DMS114 treated with DMSO at 0.1 percent for 48 hours (cell line): ENCODE results near the gene EDA.
"Not testable (repeated sequence)": the region's sequence is repeated elsewhere in the genome, so short reads cannot be mapped to it uniquely, and the experiment has no call there.

Experiments used
- DNase-seq: peaks from one replicate; lab custom pipeline; 2025; ENCODE audit not compliant: unreplicated experiment; lab: John Stamatoyannopoulos, UW

EDA gene

GRCh38 chrX:69948276-69948797 is 332.4 kb downstream of the EDA start:
- DNase-seq = no peak

- no peak for DNase-seq
These were observed 335.8 kb downstream of the EDA start for GRCh38 chrX:69951753-69952152.

- no peak for DNase-seq
These were observed 343.8 kb downstream of the EDA start for GRCh38 chrX:69959712-69960111.

GRCh38 chrX:69961365-69962072 is 345.6 kb downstream of the EDA start:
- DNase-seq = no peak

GRCh38 chrX:69968950-69969349 is 353.0 kb downstream of the EDA start:
- no peak for DNase-seq

GRCh38 chrX:69969460-69969859 is 353.5 kb downstream of the EDA start:
- no peak for DNase-seq

GRCh38 chrX:69987691-69988090 is 371.8 kb downstream of the EDA start:
- no peak for DNase-seq

GRCh38 chrX:69988955-69989394 is 373.1 kb downstream of the EDA start:
- DNase-seq = no peak

GRCh38 chrX:69991685-69992084 is 375.8 kb downstream of the EDA start:
- no peak for DNase-seq

GRCh38 chrX:69993494-69993893 is 377.6 kb downstream of the EDA start:
- DNase-seq = no peak

- DNase-seq = no peak
These were observed 379.6 kb downstream of the EDA start for GRCh38 chrX:69995362-69996112.

- no peak for DNase-seq
These were observed 380.2 kb downstream of the EDA start for GRCh38 chrX:69996113-69996468.

- not testable (repeated sequence) for DNase-seq
These were observed 382.4 kb downstream of the EDA start for GRCh38 chrX:69998299-69998698.

GRCh38 chrX:70001269-70001668 is 385.4 kb downstream of the EDA start:
- DNase-seq = no peak

GRCh38 chrX:70001708-70002341 is 385.9 kb downstream of the EDA start:
- DNase-seq = no peak

- no peak for DNase-seq
These were observed 392.0 kb downstream of the EDA start for GRCh38 chrX:70007946-70008345.

GRCh38 chrX:70009049-70009448 is 393.1 kb downstream of the EDA start:
- DNase-seq = no peak

GRCh38 chrX:70009970-70010369 is 394.1 kb downstream of the EDA start:
- no peak for DNase-seq

GRCh38 chrX:70012756-70013155 is 396.8 kb downstream of the EDA start:
- no peak for DNase-seq

GRCh38 chrX:70013466-70014381 is 397.8 kb downstream of the EDA start:
- no peak for DNase-seq

- DNase-seq = no peak
These were observed 400.6 kb downstream of the EDA start for GRCh38 chrX:70016513-70016912.
